HG02763 (cell line): ENCODE measurements around the gene RGS7.

Experiments used
- ATAC-seq: cut with Tn5 transposase; IDR thresholded peaks from one replicate; pipeline ENCODE4 v1.9.1; 2021; ENCODE audit warnings: mild to moderate bottlenecking, moderate library complexity; ENCODE audit not compliant: unreplicated experiment

The RGS7 gene

DNA sequence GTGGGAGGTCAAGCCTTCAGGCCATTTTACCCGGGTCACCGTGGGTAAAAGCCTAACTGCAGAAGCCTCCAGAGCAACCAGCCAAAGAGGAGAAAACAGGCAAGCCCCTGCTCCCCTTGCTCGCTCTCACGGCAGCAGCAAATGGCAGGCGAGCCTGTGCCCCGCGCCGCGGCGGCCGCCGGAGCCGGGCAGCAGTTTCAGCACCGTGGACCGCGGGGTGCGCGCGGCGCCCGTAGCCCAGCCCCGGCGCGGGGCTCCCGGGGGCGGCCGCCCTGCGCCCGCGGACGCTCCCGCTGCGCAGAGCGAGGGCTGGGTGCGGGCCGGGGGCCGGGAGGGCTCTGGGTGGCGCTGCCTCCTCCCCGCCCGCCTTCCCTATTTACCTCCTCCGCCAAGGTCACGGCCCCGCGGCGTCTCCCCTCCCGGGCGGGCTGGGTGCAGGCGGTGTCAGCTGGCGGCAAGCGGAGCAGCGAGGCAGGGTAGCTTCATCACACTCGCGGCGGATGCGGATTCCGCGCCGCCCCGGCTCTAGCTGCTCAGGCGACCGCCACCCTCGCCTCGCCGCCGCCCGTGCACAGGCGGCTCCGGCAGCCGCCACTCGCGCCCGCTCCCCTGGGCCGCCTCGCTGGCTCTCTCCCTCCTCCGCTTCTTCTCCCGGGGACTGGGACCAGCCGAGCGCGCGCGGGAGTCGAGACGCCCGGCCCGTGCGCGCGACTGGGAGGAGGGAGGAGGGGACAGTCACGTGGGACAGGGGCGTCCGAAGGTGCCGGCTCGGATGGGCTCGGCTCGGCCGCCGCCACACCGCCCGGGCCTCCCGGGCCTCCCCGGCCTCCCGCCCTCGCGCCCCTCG, at the start of gene RGS7:
Gene RGS7 (minus strand): TSS at position 687 of the 847 bp plus-strand sequence.
- ATAC-seq = peak; percentile 43

DNA sequence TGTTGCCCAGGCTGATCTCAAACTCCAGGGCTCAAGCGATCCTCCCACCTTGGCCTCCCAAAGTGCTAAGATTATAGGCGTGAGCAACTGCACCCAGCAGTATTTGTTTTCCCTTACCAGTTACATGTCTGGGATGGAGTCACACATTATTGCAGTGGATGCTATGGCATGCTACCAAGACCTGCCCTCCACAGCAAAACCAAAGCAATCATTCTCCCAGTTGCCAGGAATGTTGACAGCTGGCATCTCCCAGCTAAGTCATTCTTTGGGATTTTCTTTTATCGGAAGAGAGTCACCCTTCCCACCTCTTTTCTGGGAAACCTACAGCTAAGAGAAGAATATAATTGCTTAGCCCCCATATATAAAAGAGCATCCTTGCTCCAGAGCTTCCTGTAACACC, 49.4 kb upstream of the RGS7 start:
- ATAC-seq = no peak

DNA sequence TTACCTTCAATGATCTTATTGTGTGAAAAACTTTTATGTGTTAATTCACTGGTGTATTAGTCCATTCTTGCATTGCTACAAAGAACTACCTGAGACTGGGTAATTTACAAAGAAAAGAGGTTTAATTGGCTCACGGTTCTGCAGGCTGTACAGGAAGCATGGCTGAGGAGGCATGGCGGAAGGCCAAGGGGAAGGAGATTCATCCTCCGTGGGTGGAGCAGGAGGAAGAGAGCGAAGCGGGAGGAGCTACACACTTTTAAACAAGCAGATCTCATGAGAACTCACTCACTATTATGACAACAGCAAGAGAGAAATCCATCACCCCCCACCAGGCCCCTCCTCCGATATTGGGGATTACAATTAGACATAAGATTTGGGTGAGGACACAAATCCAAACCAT, 44.2 kb upstream of the RGS7 start:
- ATAC-seq = no peak

DNA sequence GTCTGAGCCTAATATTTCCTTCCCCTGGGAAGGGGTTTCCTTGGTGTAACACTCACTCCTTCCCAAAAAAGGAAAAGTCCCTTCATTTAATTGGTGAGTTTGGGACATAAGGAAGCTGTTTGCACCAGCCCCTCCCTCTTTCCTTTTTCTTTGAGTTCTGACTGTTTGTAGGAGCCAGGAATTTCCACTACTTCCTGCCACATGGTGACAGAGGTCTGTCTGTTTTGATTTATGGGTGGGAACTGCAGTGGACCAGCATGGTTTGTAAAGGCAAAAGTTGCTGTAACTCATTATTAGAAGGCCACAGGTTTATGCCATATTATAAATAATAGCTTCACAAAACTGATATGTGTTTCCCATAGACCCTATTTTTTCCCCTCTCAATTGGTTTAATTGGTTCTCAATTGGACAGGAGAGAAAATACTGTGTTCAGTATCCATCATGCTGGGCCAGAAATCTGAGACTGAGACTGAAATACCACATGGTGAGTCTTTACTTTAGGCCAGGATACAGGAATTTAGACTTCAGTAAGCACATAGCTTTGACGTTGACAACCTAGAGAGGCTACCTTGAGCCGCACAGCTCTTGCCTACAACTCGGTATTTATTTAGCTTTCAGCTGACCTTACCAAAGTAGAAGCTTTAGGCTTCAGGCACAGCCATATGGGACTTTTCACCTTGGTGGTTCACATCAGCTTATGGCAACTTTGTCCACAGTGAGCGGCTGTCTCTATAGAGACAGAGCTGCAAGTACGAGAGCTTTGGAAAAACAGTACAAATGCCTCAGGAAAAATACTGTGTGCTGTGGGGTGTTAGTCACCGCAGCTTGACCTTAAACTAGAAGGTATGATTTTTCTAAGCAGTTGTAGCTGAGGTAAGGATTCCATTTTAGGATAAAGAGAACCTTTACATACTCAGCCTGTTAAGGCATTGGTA, 40.0 kb upstream of the RGS7 start:
- ATAC-seq = no peak

DNA sequence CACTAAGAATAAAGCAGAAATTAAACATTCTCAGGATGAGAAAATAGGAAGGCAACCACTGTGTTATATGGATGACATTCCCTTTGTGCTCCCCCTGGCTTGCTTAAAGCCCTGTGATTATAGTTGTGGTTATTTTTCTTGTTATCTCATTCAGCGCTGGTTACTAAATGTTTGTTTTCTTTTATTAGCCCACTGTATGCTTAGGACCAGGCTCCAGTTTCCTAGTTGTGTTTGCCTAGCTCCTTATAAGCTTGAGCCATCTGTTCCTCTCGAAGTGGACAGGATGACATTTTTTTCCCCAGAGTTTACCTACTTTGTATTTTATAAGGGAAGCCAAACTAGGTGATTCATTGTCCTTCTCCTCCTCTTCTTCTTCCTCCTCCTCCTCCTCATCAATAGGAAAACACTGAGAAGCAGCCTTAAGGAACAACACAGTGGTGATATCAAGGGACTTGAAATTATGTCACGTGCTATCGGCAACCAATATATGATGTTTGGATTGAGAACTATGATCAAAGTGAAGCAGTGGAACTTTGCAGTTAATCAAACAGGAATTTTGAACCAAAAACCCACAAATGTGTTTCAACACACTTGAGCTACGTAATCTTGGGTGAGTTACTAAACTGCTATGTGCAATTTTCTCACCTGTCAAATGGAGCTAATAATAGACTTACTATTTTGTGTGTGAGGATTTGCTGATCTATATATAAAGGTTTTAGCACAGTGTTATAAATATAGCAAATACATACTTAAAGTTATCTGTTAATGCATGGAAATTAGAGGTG, 35.1 kb upstream of the RGS7 start:
- ATAC-seq = no peak

DNA sequence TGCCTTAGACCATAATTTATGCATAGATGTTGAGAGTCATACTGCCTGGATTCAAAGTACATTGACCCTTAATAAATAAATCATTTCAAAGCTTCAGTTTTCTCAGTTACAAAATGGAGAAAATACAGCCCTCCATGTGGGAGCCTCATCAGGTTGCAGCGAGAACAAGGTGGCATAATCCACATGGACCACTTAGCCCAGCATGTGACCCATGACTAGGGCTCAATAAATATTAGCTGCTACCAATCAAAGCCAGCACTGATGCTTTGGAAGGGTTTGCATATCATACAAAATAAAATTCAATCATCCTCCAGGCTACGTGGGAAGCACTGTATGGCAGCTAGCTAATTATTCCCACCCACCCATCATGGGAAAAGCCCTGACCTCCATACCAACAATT, 33.5 kb upstream of the RGS7 start:
- no peak for ATAC-seq

DNA sequence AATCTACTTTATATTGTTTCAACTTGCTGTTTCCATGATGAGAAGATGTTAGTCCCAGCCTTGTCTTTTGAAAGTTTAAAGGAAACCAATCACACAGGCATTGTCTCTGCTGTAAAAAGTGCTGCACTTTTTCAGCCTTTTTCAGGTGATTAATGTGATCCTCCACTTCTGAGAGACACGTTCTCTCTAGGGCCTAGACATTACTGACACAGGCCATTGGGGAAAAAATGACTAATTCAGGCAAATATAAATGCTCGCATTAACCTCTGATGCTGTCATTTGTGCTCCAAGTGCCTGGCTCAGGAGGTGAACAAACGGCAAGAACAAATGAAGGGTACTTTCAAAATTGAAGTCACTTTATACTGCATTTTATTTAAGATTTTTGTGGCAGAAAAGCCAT, 32.4 kb upstream of the RGS7 start:
- ATAC-seq = no peak

DNA sequence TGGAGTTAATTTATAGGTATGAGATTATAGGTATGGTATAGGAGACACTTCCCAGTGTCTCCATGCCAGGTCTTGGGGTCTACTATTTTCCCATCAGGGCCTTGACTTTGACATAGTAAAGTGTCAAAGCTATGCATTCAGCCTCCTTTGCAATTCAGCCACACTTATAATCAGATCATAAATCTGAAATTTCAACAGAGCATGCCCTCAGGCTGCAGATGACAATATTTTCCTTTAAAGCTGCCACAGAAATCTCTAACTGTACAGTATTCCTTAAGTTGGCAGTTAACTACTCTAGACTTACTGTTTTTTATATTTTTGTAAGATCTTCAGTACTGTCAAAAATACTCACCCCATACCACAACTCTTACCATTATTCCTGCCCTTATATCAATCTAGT, 30.2 kb upstream of the RGS7 start:
- no peak for ATAC-seq

DNA sequence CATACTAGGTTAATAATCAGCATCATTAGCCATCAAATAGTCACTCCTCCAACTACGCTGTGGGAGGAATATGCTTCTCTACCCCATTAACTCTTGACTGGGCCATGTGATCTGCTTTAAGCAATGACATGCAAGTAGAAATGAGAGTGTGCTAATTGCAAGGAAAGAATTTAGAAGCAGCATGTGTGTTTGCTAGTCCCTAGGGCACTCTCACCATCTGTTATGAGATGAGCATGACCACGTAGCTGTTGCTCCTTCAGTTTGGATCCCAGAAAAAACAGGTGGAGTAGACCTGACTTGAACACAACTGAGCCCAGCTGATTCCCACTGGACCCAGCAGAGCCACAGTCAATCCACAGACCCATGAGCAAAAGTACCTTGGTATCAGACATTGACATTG, 19.7 kb upstream of the RGS7 start:
- ATAC-seq = no peak

DNA sequence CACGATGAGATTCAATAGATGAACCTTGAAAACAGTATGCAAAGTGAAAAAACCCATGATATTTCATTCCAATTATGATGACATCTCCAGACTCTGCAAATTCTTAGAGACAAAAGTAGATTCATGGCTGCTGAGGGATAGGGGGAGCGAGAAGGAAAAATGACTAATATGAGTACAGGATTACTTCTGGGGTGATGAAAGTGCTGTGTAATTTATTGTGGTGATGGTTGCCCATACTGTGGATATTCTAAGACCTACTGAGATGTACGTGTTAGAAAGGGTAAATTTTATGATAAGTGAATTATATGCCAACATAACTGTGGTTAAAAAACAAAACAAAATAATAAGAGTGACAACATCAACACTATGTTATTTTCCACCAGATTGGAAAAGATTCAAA, 18.9 kb upstream of the RGS7 start:
- ATAC-seq = no peak

DNA sequence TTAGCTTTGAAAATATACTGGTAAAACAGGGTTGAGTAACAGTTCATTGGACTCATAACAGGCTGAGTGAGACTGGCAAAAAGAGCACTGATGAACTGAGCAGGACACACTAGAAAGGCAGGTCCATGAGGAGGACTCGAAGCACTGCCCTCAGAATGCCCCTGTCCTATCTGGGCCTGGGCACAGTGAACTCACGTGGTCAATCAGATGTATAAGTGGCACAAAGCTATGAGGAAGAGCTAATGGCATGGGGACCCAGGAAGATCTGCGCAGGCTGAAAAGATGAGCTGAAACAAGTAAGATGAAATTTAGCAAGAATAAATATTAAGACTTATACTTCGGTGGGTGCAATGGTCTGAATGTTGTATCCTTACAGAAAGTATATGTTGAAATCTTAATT, 9.2 kb upstream of the RGS7 start:
- no peak for ATAC-seq

DNA sequence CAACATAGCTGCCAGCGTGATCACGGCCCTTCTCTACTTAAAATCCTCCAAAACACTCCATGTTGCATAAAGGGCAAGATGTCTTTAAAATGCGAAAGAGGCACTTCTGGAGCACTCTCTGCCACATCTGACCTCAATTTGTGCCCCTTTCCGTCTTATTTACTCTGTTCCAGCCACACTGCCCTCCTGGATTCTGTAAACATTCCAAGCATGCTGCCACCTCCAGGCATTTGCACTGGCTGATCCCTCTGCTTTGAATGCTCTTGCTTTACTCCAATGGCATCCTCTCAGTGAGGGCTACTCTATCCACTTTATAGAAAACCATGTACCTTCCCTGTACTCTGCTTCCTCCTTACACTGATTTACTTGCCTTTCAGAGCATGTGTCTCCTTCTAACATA, 5.3 kb upstream of the RGS7 start:
- ATAC-seq = no peak

DNA sequence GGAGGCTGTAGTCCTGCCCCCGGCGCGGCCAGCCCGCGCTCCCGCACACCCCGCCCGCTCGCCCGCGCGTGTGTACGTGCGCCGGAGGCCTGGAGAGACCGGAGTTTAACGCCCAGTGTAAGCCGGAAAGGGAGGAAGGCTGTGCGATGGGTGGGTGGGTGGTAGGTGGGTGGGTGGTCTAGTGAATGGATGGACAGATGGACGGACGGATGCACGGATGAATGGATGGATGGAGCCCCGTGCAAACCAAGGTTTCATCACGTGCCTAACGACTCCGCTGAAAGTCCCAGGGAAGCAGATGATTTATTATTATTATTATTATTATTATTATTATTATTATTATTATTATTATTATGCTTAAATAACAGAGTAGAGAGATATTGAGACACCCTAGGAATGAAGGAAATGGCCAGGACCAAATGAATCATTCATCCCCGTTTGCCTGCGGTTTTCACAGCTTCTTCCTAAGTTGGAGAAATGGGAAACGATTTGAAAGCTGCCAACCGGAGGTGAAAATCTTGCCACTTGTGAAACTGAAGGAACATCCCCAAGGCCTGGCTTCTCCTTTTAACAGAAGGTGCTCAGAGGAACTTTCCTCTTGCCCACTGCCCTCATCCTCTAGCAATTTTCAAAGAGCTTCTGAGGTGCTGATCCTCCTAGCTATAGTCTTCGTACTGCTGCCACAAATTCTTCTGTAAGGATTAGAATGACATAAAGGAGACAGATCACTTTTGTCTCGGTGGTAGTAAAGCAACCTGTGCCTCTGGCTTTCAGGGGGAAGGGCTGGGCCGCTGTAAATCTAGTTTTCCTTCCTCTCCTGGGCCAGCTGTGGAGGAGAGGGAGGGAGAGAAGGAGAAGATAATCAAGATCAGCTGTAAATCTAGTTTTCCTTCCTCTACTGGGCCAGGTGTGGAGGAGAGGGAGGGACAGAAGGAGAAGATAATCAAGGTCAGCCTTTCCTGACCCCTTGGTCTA, 648 bp upstream of the RGS7 start:
- no peak for ATAC-seq

DNA sequence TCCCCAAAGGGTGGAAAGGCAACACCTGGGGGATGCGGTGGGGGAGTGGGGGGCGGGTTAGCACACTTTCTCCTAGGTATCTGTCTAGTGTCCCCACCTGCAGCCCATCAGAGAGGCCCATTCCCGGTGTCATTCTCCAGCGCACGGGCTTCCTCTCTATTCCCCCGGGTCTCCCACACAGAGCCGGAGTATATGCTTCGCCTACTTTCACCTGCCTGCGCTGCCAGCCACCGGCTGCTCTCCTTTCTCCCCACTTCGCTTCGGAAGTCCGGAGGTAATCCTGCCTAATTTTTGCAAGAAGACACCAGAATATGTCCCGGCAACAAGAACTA, 852 bp downstream of the RGS7 start:
- no peak for ATAC-seq

DNA sequence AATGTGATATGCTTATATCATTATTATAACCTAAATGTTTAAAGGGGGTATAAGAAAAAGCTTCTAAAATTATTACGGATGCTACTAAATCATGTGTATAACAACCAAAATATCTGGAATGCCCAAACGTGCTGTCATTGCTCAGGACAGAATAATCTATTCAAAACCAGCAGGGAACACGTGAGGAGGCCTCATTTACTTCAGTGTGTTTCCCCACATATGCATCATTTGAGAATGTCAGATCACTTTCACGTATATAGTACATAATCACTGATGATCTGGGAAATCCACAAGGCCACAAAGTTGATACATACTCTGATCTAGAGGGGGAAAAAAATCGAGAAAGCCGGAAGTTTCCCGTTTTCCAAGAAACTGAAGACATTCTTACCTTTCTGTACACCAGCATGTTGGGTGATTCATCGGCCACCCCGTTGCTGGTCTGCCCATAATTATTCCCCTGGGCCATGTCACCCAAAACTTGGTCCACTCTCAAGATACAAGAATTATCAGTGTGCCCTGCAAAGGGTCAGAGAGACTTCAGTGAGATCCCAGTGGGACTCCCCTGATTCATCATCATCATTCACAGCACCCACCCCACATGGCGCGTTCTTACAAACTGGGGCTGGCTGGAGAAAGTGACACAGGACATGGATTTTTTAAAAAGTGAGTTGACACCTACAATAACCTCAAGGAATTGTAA, 1.5 kb downstream of the RGS7 start:
- no peak for ATAC-seq

DNA sequence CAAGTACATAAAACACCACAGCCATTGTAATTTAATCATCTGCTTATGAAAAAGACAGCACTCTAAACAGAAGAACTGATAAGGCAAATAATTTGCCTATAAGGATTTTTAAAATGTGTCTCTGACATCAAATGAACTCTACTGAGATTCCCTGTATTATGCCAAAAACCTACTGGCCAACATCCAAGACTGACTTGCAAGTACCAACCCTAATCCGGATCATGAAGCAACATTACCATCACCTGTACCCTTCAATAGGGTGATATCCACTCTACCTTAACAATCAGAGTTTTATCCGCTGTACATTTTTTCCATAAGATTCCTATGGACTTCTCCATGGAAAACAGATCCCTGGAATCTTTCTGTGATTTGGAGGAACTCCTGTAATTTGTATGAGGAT, 4.6 kb downstream of the RGS7 start:
- ATAC-seq = no peak

DNA sequence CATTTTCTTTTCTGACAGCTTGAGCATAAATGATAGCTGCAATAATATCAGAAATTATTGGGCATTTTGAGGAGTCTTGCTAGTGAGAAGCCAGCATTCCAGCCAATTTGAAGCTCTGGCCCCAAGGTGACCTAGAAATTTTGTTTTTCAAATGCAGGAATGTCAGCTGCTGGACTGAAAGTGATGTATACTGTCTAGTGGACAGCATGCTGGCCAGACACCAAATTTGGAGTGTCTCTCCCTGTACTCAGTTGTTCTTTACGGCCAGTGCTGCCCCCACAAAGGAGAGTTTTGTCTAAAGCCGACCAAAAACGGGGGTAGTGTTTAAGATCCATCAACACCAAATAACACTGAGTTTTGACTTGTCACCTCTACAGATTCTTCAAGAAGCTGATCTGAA, 5.2 kb downstream of the RGS7 start:
- no peak for ATAC-seq

DNA sequence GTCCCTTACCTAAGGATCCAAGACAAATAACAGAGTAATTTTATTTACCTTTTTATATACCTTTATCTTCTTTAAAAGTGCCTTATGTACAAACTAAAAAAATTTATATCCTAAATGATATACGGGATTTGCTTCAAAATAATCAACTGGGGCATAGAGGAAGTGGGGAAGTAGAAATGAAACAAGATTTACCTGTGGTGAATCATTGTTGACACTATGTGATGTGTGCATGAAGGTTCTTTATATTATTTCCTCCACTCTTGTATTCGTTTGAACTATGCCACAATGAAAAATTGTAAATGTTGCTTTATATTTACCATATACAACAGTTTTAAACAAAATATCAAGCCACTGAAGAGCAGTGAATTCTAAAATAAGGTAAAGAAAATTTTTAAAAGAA, 13.0 kb downstream of the RGS7 start:
- ATAC-seq = no peak

DNA sequence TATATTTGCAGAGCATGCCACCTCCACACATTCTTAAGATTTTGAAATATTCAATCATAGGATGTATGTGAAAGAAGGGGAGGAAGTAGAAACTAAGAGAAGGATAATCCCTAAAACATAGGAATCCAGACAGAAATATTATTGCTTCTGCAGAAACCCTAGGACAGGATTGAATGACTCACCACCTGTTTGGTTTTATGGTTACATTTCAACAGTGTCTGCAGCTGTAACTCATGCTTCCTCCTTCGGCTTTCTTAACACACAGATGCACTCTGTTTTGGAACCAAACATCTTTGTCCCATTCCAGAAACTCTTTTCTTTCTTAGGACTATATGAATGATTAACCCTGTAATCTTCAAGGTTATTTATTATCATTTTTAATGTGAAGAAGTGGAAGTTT, 20.7 kb downstream of the RGS7 start:
- ATAC-seq = no peak

DNA sequence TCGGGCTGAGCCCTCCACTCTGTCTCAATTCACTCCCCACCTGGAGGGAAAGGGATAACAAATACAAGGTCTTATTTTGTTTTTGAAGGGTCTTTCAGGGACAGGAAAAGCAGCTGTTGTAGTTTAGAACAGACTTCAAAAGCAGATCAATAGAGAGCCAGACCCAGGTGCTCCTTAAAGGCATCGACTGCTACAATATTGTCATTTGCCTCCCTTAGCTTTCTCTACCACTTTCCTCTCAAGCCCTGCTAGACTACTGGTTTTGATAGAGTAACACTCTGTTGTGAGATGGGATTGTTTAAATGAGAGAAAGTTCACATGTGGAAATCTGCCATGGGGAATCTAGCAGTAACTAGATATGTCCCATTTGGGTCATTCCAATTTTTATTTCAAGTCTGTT, 24.0 kb downstream of the RGS7 start:
- ATAC-seq = no peak
